SK-N-SH (cell line): Measurements from ENCODE around the gene HYAL2. TPM values are rescaled to one million over a fixed set of nuclear protein-coding genes. Genes with fewer than 3 reads are reported as not detected.

Experiments used
- CTCF ChIA-PET: fragments of 300-600, 350-600 bp; formaldehyde crosslinking; extraction: SDS; loops from one replicate; lab custom pipeline; 2021; lab: Yijun Ruan, JAX
- POLR2A ChIA-PET: fragments of 350-600 bp; sonication (Branson Sonifier 250); formaldehyde crosslinking; extraction: SDS; loops from one replicate; lab custom pipeline; 2020; ENCODE audit warnings: antibody characterized with exemption, inconsistent platforms; lab: Yijun Ruan, JAX
- DNase-seq: peaks from one replicate; pipeline ENCODE4 v3.0.0; 2012
- H2AFZ ChIP-seq: fragments of 200-600 bp; sonication (generic); 2 replicates; pipeline ENCODE4 v1.8.1; 2016; ENCODE audit warnings: antibody characterized with exemption, mild to moderate bottlenecking, low read depth
- H3F3A ChIP-seq: fragments of 200-600 bp; sonication (generic); replicated peaks from 2 replicates; pipeline ENCODE3; 2016; ENCODE audit warnings: antibody characterized with exemption, mild to moderate bottlenecking; ENCODE audit not compliant: insufficient read depth
- H3K27ac ChIP-seq, 2 experiments: fragments of 200-500 bp in 1 of 2; fragments of 200-600 bp in 1 of 2; sonication (Bioruptor generic) in 1 of 2; sonication (generic), shearing (Covaris generic) in 1 of 2; 2 replicates each; pipeline versions ENCODE4 v1.5.1 to v1.6.1; 2014 to 2016; ENCODE audit warnings: low read depth in 2 of 2, inconsistent platforms in 1 of 2, low read length in 1 of 2, mild to moderate bottlenecking in 1 of 2, mixed read lengths in 1 of 2
- H3K27me3 ChIP-seq: fragments of 200-600 bp; sonication (generic), shearing (Covaris generic); 2 replicates; pipeline ENCODE4 v1.6.1; 2016; ENCODE audit warnings: mixed run types; ENCODE audit not compliant: insufficient read depth
- H3K36me3 ChIP-seq, 2 experiments: fragments of 200-500 bp in 1 of 2; fragments of 200-600 bp in 1 of 2; sonication (Bioruptor generic) in 1 of 2; sonication (generic) in 1 of 2; replicated peaks in 1 of 2; 2 replicates each; pipeline versions ENCODE3 to v1.5.1; 2014 to 2016; ENCODE audit warnings: low read length in 1 of 2, mild to moderate bottlenecking in 1 of 2; ENCODE audit not compliant: insufficient read depth in 2 of 2, control insufficient read depth in 1 of 2
- H3K4me1 ChIP-seq, 2 experiments: fragments of 200-500 bp in 1 of 2; fragments of 200-600 bp in 1 of 2; sonication (Bioruptor generic) in 1 of 2; sonication (generic), shearing (Covaris generic) in 1 of 2; 2 replicates each; pipeline versions ENCODE4 v1.5.1 to v1.6.1; 2014 to 2016; ENCODE audit warnings: low read depth in 1 of 2, low read length in 1 of 2, mixed run types in 1 of 2; ENCODE audit not compliant: insufficient read depth in 2 of 2, control insufficient read depth in 1 of 2
- H3K4me2 ChIP-seq: fragments of 200-600 bp; sonication (generic), shearing (Covaris generic); 2 replicates; pipeline ENCODE4 v1.6.1; 2017; ENCODE audit warnings: mixed run types
- H3K4me3 ChIP-seq, 2 experiments: fragments of 200-500 bp in 1 of 2; fragments of 200-600 bp in 1 of 2; sonication (Bioruptor generic) in 1 of 2; sonication (generic), shearing (Covaris generic) in 1 of 2; 2 replicates each; pipeline versions ENCODE4 v1.5.1 to v1.8.1; 2014 to 2016; ENCODE audit warnings: low read depth in 2 of 2, inconsistent platforms in 1 of 2, low read length in 1 of 2, mild to moderate bottlenecking in 1 of 2, mixed read lengths in 1 of 2, moderate library complexity in 1 of 2
- H3K79me2 ChIP-seq: fragments of 200-600 bp; sonication (generic); 2 replicates; pipeline ENCODE4 v1.8.1; 2017; ENCODE audit warnings: mild to moderate bottlenecking; ENCODE audit not compliant: insufficient read depth
- H3K9ac ChIP-seq: fragments of 200-600 bp; sonication (generic); 2 replicates; pipeline ENCODE4 v1.6.1; 2017; ENCODE audit warnings: mixed run types
- H3K9me2 ChIP-seq: fragments of 200-600 bp; sonication (generic); 2 replicates; pipeline ENCODE4 v1.6.1; 2017; ENCODE audit warnings: mixed run types
- H3K9me3 ChIP-seq: fragments of 200-600 bp; sonication (generic); 2 replicates; pipeline ENCODE4 v1.6.1; 2017; ENCODE audit warnings: mixed run types, mild to moderate bottlenecking, moderate library complexity
- H4K20me1 ChIP-seq: fragments of 200-600 bp; sonication (generic); 2 replicates; pipeline ENCODE4 v1.6.1; 2017; ENCODE audit warnings: mild to moderate bottlenecking, mixed run types; ENCODE audit not compliant: insufficient read depth
- CTCF ChIP-seq: fragments of 200-600 bp; sonication (generic); IDR thresholded peaks from 2 replicates; pipeline ENCODE4 v1.6.1; 2017; ENCODE audit warnings: antibody characterized with exemption, mild to moderate bottlenecking, moderate library complexity
- GABPA ChIP-seq: IDR thresholded peaks from 2 replicates; pipeline ENCODE4 v1.4.0; 2012; ENCODE audit warnings: low read depth, mild to moderate bottlenecking
- GATA2 ChIP-seq: sonication (generic); formaldehyde crosslinking; IDR thresholded peaks from 2 replicates; pipeline ENCODE4 v1.5.0; 2020; ENCODE audit warnings: mild to moderate bottlenecking, missing genetic modification reagents
- MAX ChIP-seq: IDR thresholded peaks from 2 replicates; pipeline ENCODE4 v1.4.0; 2012; ENCODE audit warnings: low read depth
- MEF2A ChIP-seq: IDR thresholded peaks from 2 replicates; pipeline ENCODE4 v1.4.0; 2012; ENCODE audit warnings: low read depth, borderline replicate concordance
- NFIC ChIP-seq: IDR thresholded peaks from 2 replicates; pipeline ENCODE4 v1.4.0; 2012; ENCODE audit warnings: borderline replicate concordance
- RAD21 ChIP-seq: IDR thresholded peaks from 2 replicates; pipeline ENCODE4 v1.6.1; 2012; ENCODE audit warnings: mild to moderate bottlenecking, low read length
- RFX5 ChIP-seq: IDR thresholded peaks from 2 replicates; pipeline ENCODE4 v1.6.1; 2012; ENCODE audit warnings: mild to moderate bottlenecking, improper control_type of control experiment, low read length
- RXRA ChIP-seq: IDR thresholded peaks from 2 replicates; pipeline ENCODE4 v1.4.0; 2012; ENCODE audit warnings: low read depth, mild to moderate bottlenecking, borderline replicate concordance
- SMC3 ChIP-seq: IDR thresholded peaks from 2 replicates; pipeline ENCODE4 v1.6.1; 2012; ENCODE audit warnings: low read depth, low read length, improper control_type of control experiment
- TAF1 ChIP-seq: IDR thresholded peaks from 2 replicates; pipeline ENCODE4 v1.6.1; 2012; ENCODE audit warnings: low read depth, mild to moderate bottlenecking, low read length, moderate library complexity, borderline replicate concordance
- TCF12 ChIP-seq: IDR thresholded peaks from 2 replicates; pipeline ENCODE4 v1.4.0; 2012
- USF1 ChIP-seq: IDR thresholded peaks from 2 replicates; pipeline ENCODE4 v1.4.0; 2012; ENCODE audit warnings: low read depth, borderline replicate concordance
- USF2 ChIP-seq: fragments of 150-350 bp; IDR thresholded peaks from 2 replicates; pipeline ENCODE4 v1.6.1; 2017; ENCODE audit warnings: antibody characterized with exemption, low read length, low read depth, borderline replicate concordance
- ZBTB33 ChIP-seq: IDR thresholded peaks from 2 replicates; pipeline ENCODE4 v1.4.0; 2012; ENCODE audit warnings: low read depth, borderline replicate concordance
- WGBS: methylation state at CpG from one replicate; pipeline ENCODE4 v1.1.6; 2017; ENCODE audit warnings: low lambda C conversion rate; 5-methylcytosine and 5-hydroxymethylcytosine counted together
- polyA plus RNA-seq, 3 experiments: library from polyadenylated mRNA; depleted of rRNA; stranded (reverse); fragments of >200 nt; gene quantifications; 2 replicates each; pipeline ENCODE4 v1.2.3, GENCODE V29; 2012

HYAL2 gene
- polyA plus RNA-seq, 1 of the 3 experiments (the other 2 are of a cell fraction) = 135 TPM

GRCh38 chr3:50275141-50275995, 47.2 kb downstream of the HYAL2 start (continued):
- no peak for TF ChIP-seq SMC3

- H3K4me2 ChIP-seq = no peak overlapping the region
- ChIA-PET CTCF (interaction anchor here (0.6 to 12.2 kb wide), 36 partner anchors 10 to 276 kb away, joined by 3 to 206 read pairs (median 5); partner anchors contain the start of gene GNAT1), POLR2A (no interaction called here)
- H3K9ac ChIP-seq = no peak overlapping the region
- peak; percentile 83 for DNase-seq
- TF ChIP-seq MAX = no peak
- no peak for TF ChIP-seq GATA2 (CRISPR knock-in tag)
- TF ChIP-seq GABPA = no peak
- TF ChIP-seq RFX5 = no peak
- peak; percentile 94 for TF ChIP-seq CTCF
- peak; percentile 27 for TF ChIP-seq SMC3
- no peak for TF ChIP-seq TCF12
- peak; percentile 32 for TF ChIP-seq RAD21
- TF ChIP-seq TAF1 = no peak
- no peak for TF ChIP-seq MEF2A
- TF ChIP-seq NFIC = no peak
- no peak for TF ChIP-seq ZBTB33
- TF ChIP-seq USF1 = no peak
- TF ChIP-seq USF2 = no peak
- no peak for TF ChIP-seq RXRA
- H2AFZ ChIP-seq = no peak overlapping the region
- no peaks in the 10 kb centered on the region for H3K79me2 ChIP-seq
- H3K4me3 ChIP-seq = no peak overlapping the region; a peak in 1 of 4 replicates
- no peaks in the 10 kb centered on the region for H3K9me2 ChIP-seq
- H4K20me1 ChIP-seq = no peaks in the 10 kb centered on the region
- peaks cover 8 to 19% of the 10 kb centered on the region in 2 experiments; a peak in 2 of 4 replicates for H3K4me1 ChIP-seq
- no peaks in the 10 kb centered on the region for H3K36me3 ChIP-seq
- no peak overlapping the region for H3K27ac ChIP-seq
- 0 out of 2 replicates have a peak, but pooled peaks cover 16% of the 10 kb centered on the region for H3K27me3 ChIP-seq
- H3F3A ChIP-seq = peaks cover 14% of the 10 kb centered on the region
- no peaks in the 10 kb centered on the region for H3K9me3 ChIP-seq
- 4% methylated on average over 16 of the region's 26 CpGs for WGBS
Measured at GRCh38 chr3:50274371-50275104, 48.0 kb downstream of the HYAL2 start.
